GM12878 (cell line): ENCODE results near the gene ERMARD. TPM values are rescaled to one million over a fixed set of nuclear protein-coding genes. Genes with fewer than 3 reads are reported as not detected.

Source experiments
- ATAC-seq: fragments of 200-7000 bp; cut with Tn5 transposase; 3 replicates; pipeline ENCODE4 v1.9.1; 2020; ENCODE audit warnings: mild to moderate bottlenecking, moderate library complexity
- BruUV-seq: library from RNA; stranded (reverse); fragments of 400-500 nt; replicated peaks from 2 replicates; lab custom pipeline; 2021; lab: Mats Ljungman, UMichigan
- CTCF ChIA-PET: fragments of 300-600 bp; sonication (Branson Sonifier 250); formaldehyde crosslinking; extraction: SDS; loops from one replicate; lab custom pipeline; 2021; ENCODE audit warnings: inconsistent platforms; lab: Yijun Ruan, JAX
- POLR2A ChIA-PET: fragments of 350-600 bp; formaldehyde crosslinking; extraction: SDS; loops from one replicate; lab custom pipeline; 2021; ENCODE audit warnings: inconsistent platforms; lab: Charles Lee
- RAD21 ChIA-PET: fragments of 300-600 bp; sonication (Branson Sonifier 250); formaldehyde crosslinking; loops from one replicate; lab custom pipeline; 2023; ENCODE audit warnings: antibody characterized with exemption; ENCODE audit not compliant: unreplicated experiment; lab: Charles Lee
- SMC1A ChIA-PET: fragments of 300-600 bp; sonication (Branson Sonifier 250); formaldehyde crosslinking; loops from one replicate; lab custom pipeline; 2023; ENCODE audit not compliant: unreplicated experiment, uncharacterized antibody; lab: Charles Lee
- DNase-seq: peaks from one replicate; pipeline ENCODE4 v3.0.0-alpha.2; 2011; ENCODE audit warnings: low read depth, low spot score
- FAIRE-seq: peaks from 3 replicates; lab custom pipeline; 2011; peaks lifted over from hg19 to GRCh38; lab: Jason Lieb, UNC
- H2AFZ ChIP-seq: 2 replicates; pipeline ENCODE4 v1.6.0; 2011; ENCODE audit warnings: low read depth, low read length, control low read depth; ENCODE audit not compliant: control insufficient read depth
- H3K27ac ChIP-seq: 2 replicates; pipeline ENCODE4 v1.5.1; 2011; ENCODE audit warnings: control low read depth; ENCODE audit not compliant: control insufficient read depth, insufficient read depth
- H3K27me3 ChIP-seq, 2 experiments: replicated peaks in 1 of 2; 2 replicates each; pipeline versions ENCODE4 v1.6.0 to v1.6.1; 2011; ENCODE audit warnings: low read length in 1 of 2; ENCODE audit not compliant: control insufficient read depth in 2 of 2, insufficient read depth in 2 of 2
- H3K36me3 ChIP-seq, 2 experiments: 2 replicates each; pipeline ENCODE4 v1.5.1; 2011; ENCODE audit warnings: low read length in 1 of 2; ENCODE audit not compliant: control insufficient read depth in 2 of 2, insufficient read depth in 2 of 2
- H3K4me1 ChIP-seq: 2 replicates; pipeline ENCODE4 v1.6.1; 2011; ENCODE audit warnings: mild to moderate bottlenecking, low read length, moderate library complexity, mixed read lengths; ENCODE audit not compliant: control insufficient read depth, insufficient read depth
- H3K4me2 ChIP-seq: 2 replicates; pipeline ENCODE4 v1.6.0; 2011; ENCODE audit warnings: control low read depth; ENCODE audit not compliant: control insufficient read depth, insufficient read depth
- H3K4me3 ChIP-seq: fragments of 200-600 bp; sonication (generic); 2 replicates; pipeline ENCODE4 v1.5.1; 2016
- H3K79me2 ChIP-seq: 2 replicates; pipeline ENCODE4 v1.6.0; 2011; ENCODE audit warnings: low read length; ENCODE audit not compliant: control insufficient read depth, insufficient read depth
- H3K9ac ChIP-seq: 2 replicates; pipeline ENCODE4 v1.8.0; 2011; ENCODE audit warnings: low read length, control low read depth, mixed read lengths; ENCODE audit not compliant: control insufficient read depth, insufficient read depth
- H3K9me3 ChIP-seq: replicated peaks from 3 replicates; pipeline ENCODE4 v1.5.1; 2011; ENCODE audit warnings: mild to moderate bottlenecking, low read length; ENCODE audit not compliant: control insufficient read depth, insufficient read depth
- H4K20me1 ChIP-seq: 2 replicates; pipeline ENCODE4 v1.6.0; 2011; ENCODE audit not compliant: control insufficient read depth, insufficient read depth
- NR2C2 ChIP-seq: IDR thresholded peaks from 2 replicates; pipeline ENCODE4 v1.6.1; 2011; ENCODE audit warnings: borderline replicate concordance, low read depth; ENCODE audit not compliant: control insufficient read depth, insufficient read length
- ZBED1 ChIP-seq: IDR thresholded peaks from 2 replicates; pipeline ENCODE4 v1.6.1; 2016; ENCODE audit warnings: borderline replicate concordance
- WGBS: methylation state at CpG from one replicate; pipeline ENCODE4 v1.1.6; 2016; ENCODE audit warnings: low lambda C conversion rate; ENCODE audit not compliant: insufficient replicate concordance, insufficient coverage; ENCODE audit errors: missing lambda C conversion rate; 5-methylcytosine and 5-hydroxymethylcytosine counted together
- in situ Hi-C: fragments of 300-500 bp; cut with MboI; formaldehyde crosslinking; loops from 9 replicates; pipeline ENCODE4 v1.14.3; 2018; ENCODE audit warnings: mixed read lengths
- intact Hi-C: fragments of 100-400 bp; cut with micrococcal nuclease; formaldehyde crosslinking; loops from one replicate; pipeline ENCODE4 v1.14.2; 2022; ENCODE audit not compliant: unreplicated experiment
- polyA plus RNA-seq, 11 experiments: library from polyadenylated mRNA; depleted of rRNA in 4 of 11; unstranded in 6 of 11; stranded (reverse) in 5 of 11; fragments of >200 nt; fragmentation: Nextera tagmentation in 4 of 11; fragmentation: Illumina TruSeq in 1 of 11; extraction: Ambion mirVana in 4 of 11; extraction: Trizol in 1 of 11; gene quantifications; 1 replicate in 1 of 11; 2 replicates in 10 of 11; pipeline versions ENCODE4 v1.2.1 to v1.2.3, GENCODE V29; 2011 to 2016; ENCODE audit warnings: inconsistent platforms in 2 of 11, missing spikeins in 2 of 11, low read depth in 1 of 11
- total RNA-seq, 4 experiments: library from RNA; depleted of rRNA in 3 of 4; stranded (reverse); fragments of >200 nt in 3 of 4; fragmentation: Illumina TruSeq in 1 of 4; extraction: Trizol in 1 of 4; gene quantifications; 2 replicates each; pipeline versions ENCODE4 v1.2.1 to v1.2.3, GENCODE V29; 2013 to 2021
- TF ChIP-seq, protein P1 (sequence below), 3 experiments: IDR thresholded peaks in 2 of 3; conservative IDR thresholded peaks in 1 of 3; 2 replicates each; pipeline ENCODE4 v1.5.1; 2011; ENCODE audit warnings: low read depth in 3 of 3, low read length in 3 of 3, mild to moderate bottlenecking in 3 of 3, control low read depth in 2 of 3, moderate library complexity in 2 of 3, inconsistent platforms in 1 of 3, mixed read lengths in 1 of 3; ENCODE audit not compliant: control insufficient read depth in 2 of 3, insufficient read depth in 1 of 3; ENCODE audit errors: extremely low read depth in 1 of 3
- TF ChIP-seq, protein P2 (sequence below): IDR thresholded peaks from 2 replicates; pipeline ENCODE4 v1.6.1; 2012; ENCODE audit warnings: improper control_type of control experiment, low read depth, low read length; ENCODE audit not compliant: insufficient replicate concordance
- TF ChIP-seq, protein P3 (sequence below): IDR thresholded peaks from 2 replicates; pipeline ENCODE4 v1.6.1; 2011; ENCODE audit warnings: low read depth, low read length, improper control_type of control experiment, borderline replicate concordance
- TF ChIP-seq, protein P4 (sequence below): fragments of 450-650 bp; IDR thresholded peaks from 2 replicates; pipeline ENCODE4 v1.6.1; 2017; ENCODE audit warnings: mild to moderate bottlenecking, moderate library complexity

Gene ERMARD
- total and polyA plus RNA-seq, 10 of the 15 experiments (the other 5 are each of a cell fraction or from before 2014, with no cell fraction given) = 24.4 to 63.3 (median 34.1) TPM

DNA sequence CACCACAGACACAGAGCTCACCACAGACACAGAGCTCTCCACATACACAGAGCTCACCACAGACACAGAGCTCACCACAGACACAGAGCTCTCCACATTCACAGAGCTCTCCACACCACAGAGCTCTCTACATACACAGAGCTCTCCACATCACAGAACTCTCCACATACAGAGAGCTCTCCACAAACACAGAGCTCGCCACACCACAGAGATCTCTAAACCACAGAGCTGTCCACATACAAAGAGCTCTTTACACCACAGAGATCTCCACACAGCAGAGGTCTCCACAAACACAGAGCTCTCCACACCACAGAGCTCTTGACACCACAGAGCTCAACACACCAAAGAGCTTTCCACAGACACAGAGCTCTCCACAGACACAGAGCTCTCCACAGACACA, 55.8 kb downstream of the ERMARD start:
- FAIRE-seq (no peak), DNase-seq (no peak), ATAC-seq (no peak)
- Histone ChIP-seq H3K9me3 (no peaks in the 10 kb centered on the region), H3K27me3 (no peaks in the 10 kb centered on the region; a peak in 1 of 4 replicates), H3K9ac (no peak overlapping the region), H3K4me1 (peaks cover 5% of the 10 kb centered on the region; the same call in 1 of the 2 replicates), H3K4me2 (no peak overlapping the region), H3K27ac (no peak overlapping the region), H3K36me3 (no peaks in the 10 kb centered on the region), H3K4me3 (no peak overlapping the region), H4K20me1 (no peaks in the 10 kb centered on the region), H2AFZ (no peak overlapping the region), H3K79me2 (no peaks in the 10 kb centered on the region)
- in situ Hi-C loops = no loop called here
- POLR2A ChIA-PET = no interaction called here
- CTCF ChIA-PET = interaction anchor here (5.8 kb wide), 1 partner anchor 18 kb away, joined by 35 read pairs; no protein-coding TSS in a partner anchor
- no TSS peak for BruUV-seq
- RAD21 ChIA-PET = no interaction called here
- SMC1A ChIA-PET = interaction anchor here (1.2 kb wide), 1 partner anchor 12 kb away, joined by 3 read pairs; no protein-coding TSS in a partner anchor
- 0% methylated on average over 1 of the region's 1 CpG for WGBS
- intact Hi-C loops = no loop called here
- TF ChIP-seq ZBED1 (no peak), NR2C2 (no peak)
- TF ChIP-seq, protein P1, sequence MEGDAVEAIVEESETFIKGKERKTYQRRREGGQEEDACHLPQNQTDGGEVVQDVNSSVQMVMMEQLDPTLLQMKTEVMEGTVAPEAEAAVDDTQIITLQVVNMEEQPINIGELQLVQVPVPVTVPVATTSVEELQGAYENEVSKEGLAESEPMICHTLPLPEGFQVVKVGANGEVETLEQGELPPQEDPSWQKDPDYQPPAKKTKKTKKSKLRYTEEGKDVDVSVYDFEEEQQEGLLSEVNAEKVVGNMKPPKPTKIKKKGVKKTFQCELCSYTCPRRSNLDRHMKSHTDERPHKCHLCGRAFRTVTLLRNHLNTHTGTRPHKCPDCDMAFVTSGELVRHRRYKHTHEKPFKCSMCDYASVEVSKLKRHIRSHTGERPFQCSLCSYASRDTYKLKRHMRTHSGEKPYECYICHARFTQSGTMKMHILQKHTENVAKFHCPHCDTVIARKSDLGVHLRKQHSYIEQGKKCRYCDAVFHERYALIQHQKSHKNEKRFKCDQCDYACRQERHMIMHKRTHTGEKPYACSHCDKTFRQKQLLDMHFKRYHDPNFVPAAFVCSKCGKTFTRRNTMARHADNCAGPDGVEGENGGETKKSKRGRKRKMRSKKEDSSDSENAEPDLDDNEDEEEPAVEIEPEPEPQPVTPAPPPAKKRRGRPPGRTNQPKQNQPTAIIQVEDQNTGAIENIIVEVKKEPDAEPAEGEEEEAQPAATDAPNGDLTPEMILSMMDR (IDR thresholded peaks at IDR 0.05 in 2 of 3, conservative IDR thresholded peaks at IDR 0.05 in 1 of 3; ENCODE audit: control insufficient read depth in 2 of 3, extremely low read depth in 1 of 3, insufficient read depth in 1 of 3, low read depth in 3 of 3, low read length in 3 of 3) = no peak
- TF ChIP-seq, protein P2, sequence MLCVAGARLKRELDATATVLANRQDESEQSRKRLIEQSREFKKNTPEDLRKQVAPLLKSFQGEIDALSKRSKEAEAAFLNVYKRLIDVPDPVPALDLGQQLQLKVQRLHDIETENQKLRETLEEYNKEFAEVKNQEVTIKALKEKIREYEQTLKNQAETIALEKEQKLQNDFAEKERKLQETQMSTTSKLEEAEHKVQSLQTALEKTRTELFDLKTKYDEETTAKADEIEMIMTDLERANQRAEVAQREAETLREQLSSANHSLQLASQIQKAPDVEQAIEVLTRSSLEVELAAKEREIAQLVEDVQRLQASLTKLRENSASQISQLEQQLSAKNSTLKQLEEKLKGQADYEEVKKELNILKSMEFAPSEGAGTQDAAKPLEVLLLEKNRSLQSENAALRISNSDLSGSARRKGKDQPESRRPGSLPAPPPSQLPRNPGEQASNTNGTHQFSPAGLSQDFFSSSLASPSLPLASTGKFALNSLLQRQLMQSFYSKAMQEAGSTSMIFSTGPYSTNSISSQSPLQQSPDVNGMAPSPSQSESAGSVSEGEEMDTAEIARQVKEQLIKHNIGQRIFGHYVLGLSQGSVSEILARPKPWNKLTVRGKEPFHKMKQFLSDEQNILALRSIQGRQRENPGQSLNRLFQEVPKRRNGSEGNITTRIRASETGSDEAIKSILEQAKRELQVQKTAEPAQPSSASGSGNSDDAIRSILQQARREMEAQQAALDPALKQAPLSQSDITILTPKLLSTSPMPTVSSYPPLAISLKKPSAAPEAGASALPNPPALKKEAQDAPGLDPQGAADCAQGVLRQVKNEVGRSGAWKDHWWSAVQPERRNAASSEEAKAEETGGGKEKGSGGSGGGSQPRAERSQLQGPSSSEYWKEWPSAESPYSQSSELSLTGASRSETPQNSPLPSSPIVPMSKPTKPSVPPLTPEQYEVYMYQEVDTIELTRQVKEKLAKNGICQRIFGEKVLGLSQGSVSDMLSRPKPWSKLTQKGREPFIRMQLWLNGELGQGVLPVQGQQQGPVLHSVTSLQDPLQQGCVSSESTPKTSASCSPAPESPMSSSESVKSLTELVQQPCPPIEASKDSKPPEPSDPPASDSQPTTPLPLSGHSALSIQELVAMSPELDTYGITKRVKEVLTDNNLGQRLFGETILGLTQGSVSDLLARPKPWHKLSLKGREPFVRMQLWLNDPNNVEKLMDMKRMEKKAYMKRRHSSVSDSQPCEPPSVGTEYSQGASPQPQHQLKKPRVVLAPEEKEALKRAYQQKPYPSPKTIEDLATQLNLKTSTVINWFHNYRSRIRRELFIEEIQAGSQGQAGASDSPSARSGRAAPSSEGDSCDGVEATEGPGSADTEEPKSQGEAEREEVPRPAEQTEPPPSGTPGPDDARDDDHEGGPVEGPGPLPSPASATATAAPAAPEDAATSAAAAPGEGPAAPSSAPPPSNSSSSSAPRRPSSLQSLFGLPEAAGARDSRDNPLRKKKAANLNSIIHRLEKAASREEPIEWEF = no peak
- TF ChIP-seq, protein P3, sequence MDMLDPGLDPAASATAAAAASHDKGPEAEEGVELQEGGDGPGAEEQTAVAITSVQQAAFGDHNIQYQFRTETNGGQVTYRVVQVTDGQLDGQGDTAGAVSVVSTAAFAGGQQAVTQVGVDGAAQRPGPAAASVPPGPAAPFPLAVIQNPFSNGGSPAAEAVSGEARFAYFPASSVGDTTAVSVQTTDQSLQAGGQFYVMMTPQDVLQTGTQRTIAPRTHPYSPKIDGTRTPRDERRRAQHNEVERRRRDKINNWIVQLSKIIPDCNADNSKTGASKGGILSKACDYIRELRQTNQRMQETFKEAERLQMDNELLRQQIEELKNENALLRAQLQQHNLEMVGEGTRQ = no peak
- TF ChIP-seq, protein P4, sequence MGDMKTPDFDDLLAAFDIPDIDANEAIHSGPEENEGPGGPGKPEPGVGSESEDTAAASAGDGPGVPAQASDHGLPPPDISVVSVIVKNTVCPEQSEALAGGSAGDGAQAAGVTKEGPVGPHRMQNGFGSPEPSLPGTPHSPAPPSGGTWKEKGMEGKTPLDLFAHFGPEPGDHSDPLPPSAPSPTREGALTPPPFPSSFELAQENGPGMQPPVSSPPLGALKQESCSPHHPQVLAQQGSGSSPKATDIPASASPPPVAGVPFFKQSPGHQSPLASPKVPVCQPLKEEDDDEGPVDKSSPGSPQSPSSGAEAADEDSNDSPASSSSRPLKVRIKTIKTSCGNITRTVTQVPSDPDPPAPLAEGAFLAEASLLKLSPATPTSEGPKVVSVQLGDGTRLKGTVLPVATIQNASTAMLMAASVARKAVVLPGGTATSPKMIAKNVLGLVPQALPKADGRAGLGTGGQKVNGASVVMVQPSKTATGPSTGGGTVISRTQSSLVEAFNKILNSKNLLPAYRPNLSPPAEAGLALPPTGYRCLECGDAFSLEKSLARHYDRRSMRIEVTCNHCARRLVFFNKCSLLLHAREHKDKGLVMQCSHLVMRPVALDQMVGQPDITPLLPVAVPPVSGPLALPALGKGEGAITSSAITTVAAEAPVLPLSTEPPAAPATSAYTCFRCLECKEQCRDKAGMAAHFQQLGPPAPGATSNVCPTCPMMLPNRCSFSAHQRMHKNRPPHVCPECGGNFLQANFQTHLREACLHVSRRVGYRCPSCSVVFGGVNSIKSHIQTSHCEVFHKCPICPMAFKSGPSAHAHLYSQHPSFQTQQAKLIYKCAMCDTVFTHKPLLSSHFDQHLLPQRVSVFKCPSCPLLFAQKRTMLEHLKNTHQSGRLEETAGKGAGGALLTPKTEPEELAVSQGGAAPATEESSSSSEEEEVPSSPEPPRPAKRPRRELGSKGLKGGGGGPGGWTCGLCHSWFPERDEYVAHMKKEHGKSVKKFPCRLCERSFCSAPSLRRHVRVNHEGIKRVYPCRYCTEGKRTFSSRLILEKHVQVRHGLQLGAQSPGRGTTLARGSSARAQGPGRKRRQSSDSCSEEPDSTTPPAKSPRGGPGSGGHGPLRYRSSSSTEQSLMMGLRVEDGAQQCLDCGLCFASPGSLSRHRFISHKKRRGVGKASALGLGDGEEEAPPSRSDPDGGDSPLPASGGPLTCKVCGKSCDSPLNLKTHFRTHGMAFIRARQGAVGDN = no peak
